ENCODE data around the gene PLXNA4. TPM values are rescaled to one million over a fixed set of nuclear protein-coding genes. Genes with fewer than 3 reads are reported as not detected.

The PLXNA4 gene
- total and polyA plus RNA-seq, 9 of the 15 experiments (the other 6 are each of a cell fraction or from before 2014, with no cell fraction given): under 0.01 to 0.09 TPM; not detected in 7

DNA sequence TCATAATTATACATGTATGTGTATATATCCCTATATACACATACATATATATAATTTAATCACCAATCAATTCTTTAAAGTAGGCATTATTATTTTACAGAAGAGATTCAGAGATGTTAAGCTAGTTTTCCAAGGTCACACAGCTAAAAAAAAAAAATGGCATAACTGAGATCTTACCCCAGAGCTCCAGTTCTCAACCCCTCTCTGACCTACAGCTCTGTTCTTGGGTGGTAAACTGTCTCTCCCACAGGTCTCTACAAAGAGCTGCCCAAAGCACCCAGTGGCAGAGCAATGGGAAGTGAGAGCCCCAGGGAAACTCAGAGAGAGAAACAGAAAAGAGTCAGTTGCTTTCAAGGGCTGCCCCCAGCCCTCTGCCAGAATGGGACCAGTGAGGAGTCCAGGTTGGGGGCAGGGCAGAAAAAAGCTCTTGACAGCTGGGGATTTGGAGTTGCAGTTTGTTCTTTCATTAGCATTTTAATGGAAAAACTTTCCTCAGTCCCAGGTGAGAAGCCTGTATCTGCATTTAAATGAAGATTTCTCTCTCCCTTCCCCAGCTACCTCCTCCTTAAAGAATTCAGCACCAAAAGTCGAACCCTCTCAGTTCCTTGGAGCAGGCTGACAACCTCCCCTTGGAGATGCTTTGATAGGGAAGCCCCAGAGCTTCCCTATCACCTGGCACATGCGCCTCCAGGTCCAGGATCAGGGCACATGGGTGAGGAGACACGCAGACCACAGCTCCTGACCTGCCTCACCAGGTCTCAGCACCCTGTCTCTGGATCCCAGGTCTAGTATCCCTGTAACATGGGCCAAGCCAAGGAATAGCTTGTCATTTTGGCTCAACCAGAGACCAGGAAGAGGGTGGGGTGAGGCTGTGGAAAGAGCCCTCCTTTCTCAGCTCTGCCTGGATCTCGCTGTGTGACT is 388.1 kb downstream of the PLXNA4 start:
- H4K20me1 ChIP-seq (replicated peaks; ENCODE audit: control insufficient read depth, insufficient read depth, low read length): no peaks in the 10 kb centered on the region; the same call in none of the 2 replicates
- no peak for FAIRE-seq
- WGBS (ENCODE audit: insufficient coverage, low coverage, missing lambda C conversion rate): 2% methylated on average over 4 of the region's 4 CpGs

GRCh38 chr7:132187391-132187790 is 388.9 kb downstream of the PLXNA4 start:
- ATAC-seq (no peak), FAIRE-seq (no peak), DNase-seq (ENCODE audit: extremely low read depth in 1 of 4, low spot score in 3 of 4) (no peak)
- H3K27ac ChIP-seq (ENCODE audit: extremely low read depth, low read depth, low read length): no peak overlapping the region
- H3K27me3 ChIP-seq (ENCODE audit: control insufficient read depth in 2 of 2, insufficient read depth in 2 of 2, low read length in 2 of 2): no peaks in the 10 kb centered on the region
- H3K36me3 ChIP-seq (ENCODE audit: control insufficient read depth, insufficient read depth, low read length): no peaks in the 10 kb centered on the region
- no TSS peak for BruUV-seq (replicated peaks)
- H3K4me3 ChIP-seq: no peak overlapping the region
- no peaks in the 10 kb centered on the region for H3K4me1 ChIP-seq (replicated peaks in 1 of 2; ENCODE audit: control insufficient read depth in 2 of 2, insufficient read depth in 2 of 2, low read length in 2 of 2)
- H3K79me2 ChIP-seq (ENCODE audit: control insufficient read depth, insufficient read depth, low read length): no peaks in the 10 kb centered on the region
- no peaks in the 10 kb centered on the region for H3K9me3 ChIP-seq (replicated peaks; ENCODE audit: control insufficient read depth, insufficient read depth, low read depth, low read length)
- POLR2A ChIA-PET: interaction anchor here (0.9 to 1.7 kb wide), 2 partner anchors 10 to 56 kb away, joined by 3 to 4 read pairs; no protein-coding TSS in a partner anchor
- no peak overlapping the region for H2AFZ ChIP-seq (ENCODE audit: low read depth, low read length)
- no peaks in the 10 kb centered on the region for H3K9me1 ChIP-seq (ENCODE audit: control insufficient read depth, insufficient read depth, low read length)
- no peak overlapping the region for H3K9ac ChIP-seq (ENCODE audit: insufficient read depth in 1 of 2, low read depth in 2 of 2, low read length in 2 of 2)
- CTCF ChIA-PET (ENCODE audit: low intra/inter-chr PET ratio): no interaction called here
- no peaks in the 10 kb centered on the region; the same call in 1 of the 2 replicates for H4K20me1 ChIP-seq (replicated peaks; ENCODE audit: control insufficient read depth, insufficient read depth, low read length)
- no peak overlapping the region for H3K4me2 ChIP-seq (ENCODE audit: insufficient read depth, low read length)
- in situ Hi-C loops (cut with MboI) (no loop called here), intact Hi-C loops (cut with micrococcal nuclease) (no loop called here)
- WGBS (ENCODE audit: insufficient coverage, low coverage, missing lambda C conversion rate): 4% methylated on average over 6 of the region's 6 CpGs
- TF ChIP-seq FOS (IDR thresholded peaks at IDR 0.05; ENCODE audit: extremely low read depth, insufficient read length) (no peak), YY1 (IDR thresholded peaks at IDR 0.05; ENCODE audit: borderline replicate concordance in 1 of 3, control insufficient read depth in 1 of 3, extremely low read depth in 1 of 3, insufficient read depth in 3 of 3, insufficient read length in 1 of 3, insufficient replicate concordance in 2 of 3, low read depth in 1 of 3, low read length in 2 of 3) (no peak), CBX8 (IDR thresholded peaks at IDR 0.05; ENCODE audit: borderline replicate concordance, extremely low read depth, low read depth, low read length, poor library complexity, severe bottlenecking) (no peak), RB1 (IDR thresholded peaks at IDR 0.05; ENCODE audit: low read depth) (no peak), KLF10 (CRISPR knock-in tag; IDR thresholded peaks at IDR 0.05) (no peak), MAFG (tag; conservative IDR thresholded peaks at IDR 0.05) (no peak), FOXA1 (IDR thresholded peaks at IDR 0.05; ENCODE audit: borderline replicate concordance) (no peak), ZNF324 (CRISPR knock-in tag; IDR thresholded peaks at IDR 0.05) (no peak)

More for the DNA sequence above, 388.1 kb downstream of the PLXNA4 start:
- DNase-seq (ENCODE audit: extremely low read depth in 1 of 4, low spot score in 3 of 4) (no peak), ATAC-seq (no peak)
- Histone ChIP-seq H3K9ac (ENCODE audit: insufficient read depth in 1 of 2, low read depth in 2 of 2, low read length in 2 of 2) (no peak overlapping the region), H2AFZ (ENCODE audit: low read depth, low read length) (no peak overlapping the region), H3K9me1 (ENCODE audit: control insufficient read depth, insufficient read depth, low read length) (no peaks in the 10 kb centered on the region), H3K36me3 (ENCODE audit: control insufficient read depth, insufficient read depth, low read length) (no peaks in the 10 kb centered on the region), H3K27me3 (ENCODE audit: control insufficient read depth in 2 of 2, insufficient read depth in 2 of 2, low read length in 2 of 2) (no peaks in the 10 kb centered on the region), H3K79me2 (ENCODE audit: control insufficient read depth, insufficient read depth, low read length) (no peaks in the 10 kb centered on the region), H3K4me3 (no peak overlapping the region), H3K9me3 (replicated peaks; ENCODE audit: control insufficient read depth, insufficient read depth, low read depth, low read length) (no peaks in the 10 kb centered on the region), H3K27ac (ENCODE audit: extremely low read depth, low read depth, low read length) (no peak overlapping the region), H3K4me1 (replicated peaks in 1 of 2; ENCODE audit: control insufficient read depth in 2 of 2, insufficient read depth in 2 of 2, low read length in 2 of 2) (no peaks in the 10 kb centered on the region), H3K4me2 (ENCODE audit: insufficient read depth, low read length) (no peak overlapping the region)
- POLR2A ChIA-PET: interaction anchor here (0.5 to 1.7 kb wide), 2 partner anchors 10 to 1672 kb away, joined by 3 to 4 read pairs; no protein-coding TSS in a partner anchor
- intact Hi-C loops (cut with micrococcal nuclease): no loop called here
- in situ Hi-C loops (cut with MboI): no loop called here
- CTCF ChIA-PET (ENCODE audit: low intra/inter-chr PET ratio): no interaction called here
- no TSS peak for BruUV-seq (replicated peaks)
- TF ChIP-seq BCOR (IDR thresholded peaks at IDR 0.05) (peak; percentile 49; the same call in 1 of the 2 replicates), KHSRP (IDR thresholded peaks at IDR 0.05) (no peak), NCOA6 (IDR thresholded peaks at IDR 0.05) (no peak), CAMTA2 (CRISPR knock-in tag; conservative IDR thresholded peaks at IDR 0.05) (no peak), RBM25 (IDR thresholded peaks at IDR 0.05; ENCODE audit: low read depth, low read length, severe bottlenecking) (peak; percentile 54)
